HG03342 (cell line): Measurements from ENCODE around the gene NWD2.
"Not testable (repeated sequence)": the region's sequence is repeated elsewhere in the genome, so short reads cannot be mapped to it uniquely, and the experiment has no call there.

Experiments
- ATAC-seq: cut with Tn5 transposase; IDR thresholded peaks from one replicate; pipeline ENCODE4 v1.9.1; 2021; ENCODE audit warnings: mild to moderate bottlenecking, moderate library complexity; ENCODE audit not compliant: unreplicated experiment

Gene NWD2

GRCh38 chr4:37244583-37245390, at the start of gene NWD2:
TSS of gene NWD2 (plus strand) at chr4:37244743. CDS start at chr4:37245068, 325 bp downstream.
- no peak for ATAC-seq

GRCh38 chr4:37197899-37198298, 46.6 kb upstream of the NWD2 start:
- ATAC-seq = no peak

- ATAC-seq = not testable (repeated sequence)
Measured at GRCh38 chr4:37204740-37205139, 39.8 kb upstream of the NWD2 start.

GRCh38 chr4:37216209-37216608, 28.3 kb upstream of the NWD2 start:
- no peak for ATAC-seq

GRCh38 chr4:37219242-37219641, 25.3 kb upstream of the NWD2 start:
- ATAC-seq = no peak

GRCh38 chr4:37219990-37220389, 24.6 kb upstream of the NWD2 start:
- ATAC-seq = no peak

- ATAC-seq = no peak
Measured at GRCh38 chr4:37220685-37221084, 23.9 kb upstream of the NWD2 start.

- ATAC-seq = no peak
Measured at GRCh38 chr4:37223732-37224131, 20.8 kb upstream of the NWD2 start.

GRCh38 chr4:37224854-37225253, 19.7 kb upstream of the NWD2 start:
- ATAC-seq = no peak

GRCh38 chr4:37225778-37226177, 18.8 kb upstream of the NWD2 start:
- ATAC-seq = no peak

- ATAC-seq = no peak
Measured at GRCh38 chr4:37232315-37232714, 12.2 kb upstream of the NWD2 start.

GRCh38 chr4:37236165-37236564, 8.4 kb upstream of the NWD2 start:
- no peak for ATAC-seq

GRCh38 chr4:37241647-37242046, 2.9 kb upstream of the NWD2 start:
- ATAC-seq = no peak

GRCh38 chr4:37243051-37243450, 1.5 kb upstream of the NWD2 start:
- ATAC-seq = no peak

GRCh38 chr4:37243722-37244582, 591 bp upstream of the NWD2 start:
- ATAC-seq = no peak

- ATAC-seq = no peak
Measured at GRCh38 chr4:37245391-37245954, 930 bp downstream of the NWD2 start.

GRCh38 chr4:37246891-37247290, 2.3 kb downstream of the NWD2 start:
- ATAC-seq = no peak

GRCh38 chr4:37258221-37258620, 13.7 kb downstream of the NWD2 start:
- no peak for ATAC-seq

- no peak for ATAC-seq
Measured at GRCh38 chr4:37268319-37268718, 23.8 kb downstream of the NWD2 start.

- ATAC-seq = no peak
Measured at GRCh38 chr4:37279121-37279520, 34.6 kb downstream of the NWD2 start.

- ATAC-seq = no peak
Measured at GRCh38 chr4:37279894-37280592, 35.5 kb downstream of the NWD2 start.
